PC-9 (cell line): ENCODE results near the gene DRAP1. TPM values are rescaled to one million over a fixed set of nuclear protein-coding genes. Genes with fewer than 3 reads are reported as not detected.
A peak's percentile ranks its signal among the peaks of the same experiment; 100 is the strongest.

Experiments used
- BruUV-seq: library from RNA; stranded (reverse); fragments of 400-500 nt; replicated peaks from 2 replicates; lab custom pipeline; 2021; lab: Mats Ljungman, UMichigan
- CTCF ChIA-PET: fragments of 300-600 bp; sonication (Branson Sonifier 250); formaldehyde crosslinking; loops from one replicate; lab custom pipeline; 2022; ENCODE audit warnings: antibody characterized with exemption; lab: Charles Lee
- POLR2A ChIA-PET: fragments of 300-600 bp; sonication (Branson Sonifier 250); formaldehyde crosslinking; loops from one replicate; lab custom pipeline; 2022; ENCODE audit warnings: antibody characterized with exemption; ENCODE audit not compliant: unreplicated experiment; lab: Charles Lee
- DNase-seq, 2 experiments: peaks; one replicate each; pipeline versions ENCODE4 v3.0.0 to v3.0.0-alpha.2; 2015 to 2022; ENCODE audit warnings: mixed read lengths in 1 of 2
- H2AFZ ChIP-seq: fragments of 200-600 bp; sonication (generic); 2 replicates; pipeline ENCODE4 v1.8.1; 2017; ENCODE audit warnings: antibody characterized with exemption
- H3F3A ChIP-seq: fragments of 200-600 bp; sonication (generic); 2 replicates; pipeline ENCODE4 v1.8.1; 2017; ENCODE audit warnings: antibody characterized with exemption, mild to moderate bottlenecking, low read depth; ENCODE audit not compliant: insufficient read depth
- H3K27ac ChIP-seq: fragments of 200-600 bp; sonication (generic); 2 replicates; pipeline ENCODE4 v1.6.1; 2016; ENCODE audit warnings: mixed run types
- H3K27me3 ChIP-seq: fragments of 200-600 bp; sonication (generic); 2 replicates; pipeline ENCODE4 v1.6.1; 2016; ENCODE audit warnings: low read depth, mixed run types; ENCODE audit not compliant: insufficient read depth
- H3K36me3 ChIP-seq: fragments of 200-600 bp; sonication (generic); 2 replicates; pipeline ENCODE4 v1.6.1; 2016; ENCODE audit warnings: low read depth, mixed run types
- H3K4me1 ChIP-seq: fragments of 200-600 bp; sonication (generic); replicated peaks from 2 replicates; pipeline ENCODE4 v1.6.1; 2016; ENCODE audit warnings: mixed run types; ENCODE audit not compliant: insufficient read depth
- H3K4me2 ChIP-seq: fragments of 200-600 bp; sonication (generic); 2 replicates; pipeline ENCODE4 v1.6.1; 2017; ENCODE audit warnings: mixed run types
- H3K4me3 ChIP-seq: fragments of 200-600 bp; sonication (generic); 2 replicates; pipeline ENCODE4 v1.6.1; 2016; ENCODE audit warnings: mixed run types
- H3K79me2 ChIP-seq: fragments of 200-600 bp; sonication (generic); 2 replicates; pipeline ENCODE4 v1.6.1; 2017; ENCODE audit warnings: low read depth, mixed run types
- H3K9me2 ChIP-seq: fragments of 200-600 bp; sonication (generic); 2 replicates; pipeline ENCODE4 v1.8.1; 2017; ENCODE audit warnings: mild to moderate bottlenecking; ENCODE audit not compliant: insufficient read depth
- H3K9me3 ChIP-seq: fragments of 200-600 bp; sonication (generic); 2 replicates; pipeline ENCODE4 v1.8.1; 2016; ENCODE audit warnings: low read depth; ENCODE audit not compliant: insufficient read depth
- H4K20me1 ChIP-seq: fragments of 200-600 bp; sonication (generic); 2 replicates; pipeline ENCODE4 v1.8.1; 2017; ENCODE audit not compliant: insufficient read depth
- CTCF ChIP-seq: fragments of 200-600 bp; sonication (generic); conservative IDR thresholded peaks from 2 replicates; pipeline ENCODE4 v1.6.1; 2017; ENCODE audit warnings: mixed run types, antibody characterized with exemption, mild to moderate bottlenecking, moderate library complexity
- EZH2 ChIP-seq: fragments of 200-600 bp; sonication (generic); IDR thresholded peaks from 2 replicates; pipeline ENCODE4 v1.8.0; 2017; ENCODE audit warnings: antibody characterized with exemption, low read depth
- intact Hi-C: fragments of 100-400 bp; cut with micrococcal nuclease; formaldehyde crosslinking; loops from one replicate; pipeline ENCODE4 v1.10.0; 2022; ENCODE audit not compliant: unreplicated experiment
- total RNA-seq: library from RNA; stranded (reverse); gene quantifications from 2 replicates; pipeline ENCODE4 v1.2.3, GENCODE V29; 2021

Gene DRAP1
- total RNA-seq, 1 experiment from 2014 or later = 220 TPM

- H3K79me2 ChIP-seq = peaks cover 22% of the 10 kb centered on the region
- H3K27me3 ChIP-seq = no peaks in the 10 kb centered on the region
- no peak for DNase-seq
- H3K9me3 ChIP-seq = no peaks in the 10 kb centered on the region
- CTCF ChIA-PET = interaction anchor here (0.6 to 1.4 kb wide), 4 partner anchors 8 to 71 kb away, joined by 3 to 11 read pairs (median 4); no protein-coding TSS in a partner anchor
- H4K20me1 ChIP-seq = peaks cover 4% of the 10 kb centered on the region
- no peak overlapping the region for H3K4me3 ChIP-seq
- peak overlapping the region; percentile 76 for H3K27ac ChIP-seq
- H3K9me2 ChIP-seq = no peaks in the 10 kb centered on the region
- peaks cover 59% of the 10 kb centered on the region for H3K4me1 ChIP-seq
- H3K36me3 ChIP-seq = peaks cover 3% of the 10 kb centered on the region; the same call in 1 of the 2 replicates
- H2AFZ ChIP-seq = 0 out of 2 replicates have a peak overlapping the region, but pooled peaks have one; percentile 5
- H3K4me2 ChIP-seq = peak overlapping the region; percentile 74
- POLR2A ChIA-PET = interaction anchor here (1.0 kb wide), 1 partner anchor 9 kb away, joined by 6 read pairs; no protein-coding TSS in a partner anchor
- peaks cover 55% of the 10 kb centered on the region for H3F3A ChIP-seq
- TF ChIP-seq CTCF = no peak
- no peak for TF ChIP-seq EZH2
- no TSS peak for BruUV-seq
- intact Hi-C loops = loop anchor here (1.0 kb wide), 1 partner anchor 12 kb away; no protein-coding TSS in a partner anchor
Measured at GRCh38 chr11:65903715-65904114, 15.5 kb upstream of the DRAP1 start.

- H3K79me2 ChIP-seq = peaks cover 2% of the 10 kb centered on the region
- H3K4me3 ChIP-seq = no peak overlapping the region
- peak overlapping the region; percentile 13; the same call in 1 of the 2 replicates for H3K4me2 ChIP-seq
- no peaks in the 10 kb centered on the region for H3K27me3 ChIP-seq
- CTCF ChIA-PET = no interaction called here
- no peaks in the 10 kb centered on the region for H3K9me3 ChIP-seq
- POLR2A ChIA-PET = interaction anchor here (0.6 to 0.8 kb wide), 3 partner anchors 16 to 355 kb away, joined by 3 to 10 read pairs (median 5); partner anchors contain the start of gene CCDC85B
- peaks cover 66% of the 10 kb centered on the region for H3F3A ChIP-seq
- H2AFZ ChIP-seq = no peak overlapping the region
- H3K27ac ChIP-seq = peak overlapping the region; percentile 42
- no peak for DNase-seq
- no peak for TF ChIP-seq CTCF
- no peak for TF ChIP-seq EZH2
- H3K4me1 ChIP-seq = peaks cover 70% of the 10 kb centered on the region
- H3K36me3 ChIP-seq = no peaks in the 10 kb centered on the region
- intact Hi-C loops = no loop called here
- no peaks in the 10 kb centered on the region for H3K9me2 ChIP-seq
- no peaks in the 10 kb centered on the region for H4K20me1 ChIP-seq
- BruUV-seq = no TSS peak
Measured at GRCh38 chr11:65906602-65907001, 12.6 kb upstream of the DRAP1 start.

GRCh38 chr11:65907878-65908277, 11.3 kb upstream of the DRAP1 start:
- H3K27me3 ChIP-seq = no peaks in the 10 kb centered on the region
- H3K4me1 ChIP-seq = peaks cover 70% of the 10 kb centered on the region
- no peaks in the 10 kb centered on the region for H3K9me2 ChIP-seq
- POLR2A ChIA-PET = no interaction called here
- no peaks in the 10 kb centered on the region for H4K20me1 ChIP-seq
- H3K4me2 ChIP-seq = no peak overlapping the region
- no peak overlapping the region for H3K27ac ChIP-seq
- intact Hi-C loops = no loop called here
- no peaks in the 10 kb centered on the region for H3K79me2 ChIP-seq
- no peaks in the 10 kb centered on the region for H3K9me3 ChIP-seq
- CTCF ChIA-PET = interaction anchor here (0.6 kb wide), 1 partner anchor 8 kb away, joined by 10 read pairs; no protein-coding TSS in a partner anchor
- H3F3A ChIP-seq = peaks cover 60% of the 10 kb centered on the region
- H2AFZ ChIP-seq = no peak overlapping the region
- no TSS peak for BruUV-seq
- no peak for DNase-seq
- H3K4me3 ChIP-seq = no peak overlapping the region
- no peaks in the 10 kb centered on the region for H3K36me3 ChIP-seq
- no peak for TF ChIP-seq CTCF
- TF ChIP-seq EZH2 = no peak
